Measurements from ENCODE around the gene MRPS23.

DNA sequence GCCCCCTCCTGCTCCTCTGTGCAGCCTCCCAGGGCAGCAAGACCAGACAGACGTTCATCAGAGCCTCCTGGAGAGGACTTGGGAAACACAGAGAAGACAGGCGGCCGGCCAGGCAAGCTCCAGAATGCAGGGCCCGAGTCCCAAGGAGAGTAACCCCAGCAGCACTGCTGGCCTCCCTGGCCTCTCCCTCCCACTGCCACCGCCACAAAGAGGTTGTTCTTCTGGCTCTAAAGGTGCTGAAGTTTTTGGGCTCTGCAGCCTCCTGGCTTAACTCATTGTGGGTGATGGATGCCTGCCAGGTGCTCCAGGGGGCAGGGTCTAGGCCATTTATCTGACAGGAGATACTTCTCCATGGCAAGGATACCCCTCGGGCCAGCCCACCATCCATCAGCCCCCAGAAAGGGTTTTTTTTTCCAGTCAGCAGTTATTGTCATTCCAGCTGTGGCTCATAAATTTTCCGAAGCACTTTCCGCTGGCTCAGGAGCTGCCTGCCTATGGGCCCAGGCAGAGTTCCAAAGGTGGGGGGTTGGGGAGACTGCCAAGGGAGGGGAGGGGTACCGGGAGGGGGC lies 32.0 kb upstream of the MRPS23 start:
- TF ChIP-seq, protein P1, sequence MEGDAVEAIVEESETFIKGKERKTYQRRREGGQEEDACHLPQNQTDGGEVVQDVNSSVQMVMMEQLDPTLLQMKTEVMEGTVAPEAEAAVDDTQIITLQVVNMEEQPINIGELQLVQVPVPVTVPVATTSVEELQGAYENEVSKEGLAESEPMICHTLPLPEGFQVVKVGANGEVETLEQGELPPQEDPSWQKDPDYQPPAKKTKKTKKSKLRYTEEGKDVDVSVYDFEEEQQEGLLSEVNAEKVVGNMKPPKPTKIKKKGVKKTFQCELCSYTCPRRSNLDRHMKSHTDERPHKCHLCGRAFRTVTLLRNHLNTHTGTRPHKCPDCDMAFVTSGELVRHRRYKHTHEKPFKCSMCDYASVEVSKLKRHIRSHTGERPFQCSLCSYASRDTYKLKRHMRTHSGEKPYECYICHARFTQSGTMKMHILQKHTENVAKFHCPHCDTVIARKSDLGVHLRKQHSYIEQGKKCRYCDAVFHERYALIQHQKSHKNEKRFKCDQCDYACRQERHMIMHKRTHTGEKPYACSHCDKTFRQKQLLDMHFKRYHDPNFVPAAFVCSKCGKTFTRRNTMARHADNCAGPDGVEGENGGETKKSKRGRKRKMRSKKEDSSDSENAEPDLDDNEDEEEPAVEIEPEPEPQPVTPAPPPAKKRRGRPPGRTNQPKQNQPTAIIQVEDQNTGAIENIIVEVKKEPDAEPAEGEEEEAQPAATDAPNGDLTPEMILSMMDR (IDR thresholded peaks at IDR 0.05; ENCODE audit: low read length) = no peak
- TF ChIP-seq EZH2 (IDR thresholded peaks at IDR 0.05; ENCODE audit: borderline replicate concordance, low read length) = no peak
